OCI-LY7 (cell line): ENCODE data around the gene NOL6. TPM values are rescaled to one million over a fixed set of nuclear protein-coding genes. Genes with fewer than 3 reads are reported as not detected.

ENCODE experiments used
- BruUV-seq: library from RNA; stranded (reverse); fragments of 400-500 nt; replicated peaks from 2 replicates; lab custom pipeline; 2021; lab: Mats Ljungman, UMichigan
- CTCF ChIA-PET: fragments of 300-600 bp; sonication (Branson Sonifier 250); formaldehyde crosslinking; loops from one replicate; lab custom pipeline; 2022; ENCODE audit warnings: antibody characterized with exemption; ENCODE audit not compliant: unreplicated experiment; lab: Charles Lee
- POLR2A ChIA-PET: fragments of 300-600 bp; sonication (Branson Sonifier 250); formaldehyde crosslinking; loops from one replicate; lab custom pipeline; 2022; ENCODE audit warnings: antibody characterized with exemption; lab: Charles Lee
- DNase-seq: peaks from one replicate; pipeline ENCODE4 v3.0.0-alpha.2; 2015; ENCODE audit warnings: low spot score
- H2AFZ ChIP-seq: fragments of 200-600 bp; sonication (generic), shearing (Covaris generic); 2 replicates; pipeline ENCODE4 v1.6.1; 2014; ENCODE audit warnings: mild to moderate bottlenecking, antibody characterized with exemption, low read length, moderate library complexity
- H3K27ac ChIP-seq: fragments of 200-600 bp; sonication (generic); 2 replicates; pipeline ENCODE4 v1.5.1; 2014; ENCODE audit warnings: mixed run types, low read depth, mild to moderate bottlenecking, moderate library complexity, low read length, inconsistent platforms; ENCODE audit not compliant: poor library complexity, severe bottlenecking
- H3K36me3 ChIP-seq: fragments of 200-600 bp; sonication (generic); 2 replicates; pipeline ENCODE4 v1.6.1; 2014; ENCODE audit warnings: mild to moderate bottlenecking, antibody characterized with exemption, low read length, moderate library complexity, mixed read lengths; ENCODE audit not compliant: insufficient read depth
- H3K4me1 ChIP-seq: fragments of 200-600 bp; sonication (generic); 2 replicates; pipeline ENCODE4 v1.5.1; 2014; ENCODE audit warnings: mild to moderate bottlenecking, low read length; ENCODE audit not compliant: insufficient read depth, poor library complexity, severe bottlenecking
- H3K4me2 ChIP-seq: fragments of 200-600 bp; sonication (generic); 2 replicates; pipeline ENCODE4 v1.6.1; 2014; ENCODE audit warnings: mild to moderate bottlenecking, low read length
- H3K4me3 ChIP-seq: fragments of 200-600 bp; sonication (generic); 2 replicates; pipeline ENCODE4 v1.5.1; 2014; ENCODE audit warnings: mild to moderate bottlenecking, low read depth, low read length; ENCODE audit not compliant: poor library complexity, severe bottlenecking
- H3K79me2 ChIP-seq: fragments of 200-600 bp; sonication (generic); 2 replicates; pipeline ENCODE4 v1.6.1; 2016; ENCODE audit warnings: low read depth, mild to moderate bottlenecking, low read length, moderate library complexity, mixed read lengths; ENCODE audit not compliant: insufficient read depth
- H3K9me2 ChIP-seq: fragments of 200-600 bp; sonication (generic); 2 replicates; pipeline ENCODE4 v1.6.1; 2016; ENCODE audit warnings: mild to moderate bottlenecking, low read length, mixed read lengths; ENCODE audit not compliant: insufficient read depth
- H3K9me3 ChIP-seq: fragments of 200-600 bp; sonication (generic); 2 replicates; pipeline ENCODE4 v1.6.1; 2014; ENCODE audit warnings: mild to moderate bottlenecking, mixed run types, low read length, mixed read lengths
- H4K20me1 ChIP-seq: fragments of 200-600 bp; sonication (generic); 2 replicates; pipeline ENCODE4 v1.6.1; 2014; ENCODE audit warnings: mild to moderate bottlenecking, antibody characterized with exemption, low read length, moderate library complexity, mixed read lengths; ENCODE audit not compliant: insufficient read depth
- CTCF ChIP-seq: fragments of 200-600 bp; sonication (generic); conservative IDR thresholded peaks from 2 replicates; pipeline ENCODE4 v1.5.1; 2014; ENCODE audit warnings: mild to moderate bottlenecking, antibody characterized with exemption, low read length, moderate library complexity, mixed read lengths
- EZH2phosphoT487 ChIP-seq: fragments of 200-600 bp; sonication (generic); IDR thresholded peaks from 2 replicates; pipeline ENCODE4 v1.6.1; 2018; ENCODE audit warnings: low read depth, borderline replicate concordance, mild to moderate bottlenecking, mixed run types, antibody characterized with exemption, low read length, moderate library complexity, mixed read lengths
- intact Hi-C: fragments of 100-400 bp; cut with micrococcal nuclease; formaldehyde crosslinking; loops from one replicate; pipeline ENCODE4 v1.10.0; 2022; ENCODE audit not compliant: unreplicated experiment
- total RNA-seq, 2 experiments: library from RNA; depleted of rRNA in 1 of 2; stranded (reverse); fragments of >200 nt in 1 of 2; shearing (Covaris generic) in 1 of 2; gene quantifications; 2 replicates each; pipeline ENCODE4 v1.2.3, GENCODE V29; 2014 to 2022

NOL6 gene
- total RNA-seq, 2 experiments from 2014 or later, result 28.8 to 30.9 TPM

- H3K4me2 ChIP-seq, result no peak overlapping the region
- no peaks in the 10 kb centered on the region for H3K9me2 ChIP-seq
- ChIA-PET CTCF (no interaction called here), POLR2A (interaction anchor here (0.6 kb wide), 1 partner anchor 482 kb away, joined by 4 read pairs; no protein-coding TSS in a partner anchor)
- H3K27ac ChIP-seq, result no peak overlapping the region
- no peaks in the 10 kb centered on the region for H3K9me3 ChIP-seq
- H3K4me1 ChIP-seq, result no peaks in the 10 kb centered on the region
- H2AFZ ChIP-seq, result no peak overlapping the region
- BruUV-seq, result no TSS peak
- no peaks in the 10 kb centered on the region for H3K79me2 ChIP-seq
- no peaks in the 10 kb centered on the region for H3K36me3 ChIP-seq
- no peak for TF ChIP-seq EZH2phosphoT487
- TF ChIP-seq CTCF, result no peak
- no peak for DNase-seq
- intact Hi-C loops, result no loop called here
- H4K20me1 ChIP-seq, result no peaks in the 10 kb centered on the region
- no peak overlapping the region for H3K4me3 ChIP-seq
Observed at GRCh38 chr9:33510262-33511183, 36.8 kb upstream of the NOL6 start.

GRCh38 chr9:33506626-33507370, 33.1 kb upstream of the NOL6 start:
- Histone ChIP-seq H3K4me1 (no peaks in the 10 kb centered on the region), H3K79me2 (no peaks in the 10 kb centered on the region), H3K4me3 (no peak overlapping the region), H3K27ac (no peak overlapping the region), H3K9me3 (no peaks in the 10 kb centered on the region), H3K36me3 (no peaks in the 10 kb centered on the region), H2AFZ (no peak overlapping the region; the same call in 1 of the 2 replicates), H4K20me1 (no peaks in the 10 kb centered on the region), H3K9me2 (no peaks in the 10 kb centered on the region), H3K4me2 (no peak overlapping the region)
- CTCF ChIA-PET, result no interaction called here
- BruUV-seq, result no TSS peak
- POLR2A ChIA-PET, result interaction anchor here (0.7 kb wide), 2 partner anchors 180 to 186 kb away, joined by 3 read pairs; no protein-coding TSS in a partner anchor
- no peak for TF ChIP-seq CTCF
- TF ChIP-seq EZH2phosphoT487, result no peak
- no peak for DNase-seq
- intact Hi-C loops, result no loop called here
